ENCODE results near the gene PSPH. TPM values are rescaled to one million over a fixed set of nuclear protein-coding genes. Genes with fewer than 3 reads are reported as not detected.
"Not testable (repeated sequence)": the region's sequence is repeated elsewhere in the genome, so short reads cannot be mapped to it uniquely, and the experiment has no call there.

Gene PSPH
- 10 to 100 TPM; 29.9 to 34.6 TPM for total RNA-seq
- polyA plus RNA-seq (2013, experiment 1 of 2): 40.4 TPM
- polyA plus RNA-seq (2013, experiment 2 of 2): 30.2 TPM
- long read RNA-seq, experiment 1, partial matches to known transcripts: 4 of 10 reads
- long read RNA-seq, experiment 1, other reads (novel, unspliced or antisense): 3 of 10 reads
- long read RNA-seq, experiment 2, transcript PSPH-202 (8 exons, 2,178 nt): major isoform, 7 of 43 reads
- long read RNA-seq, experiment 2, partial matches to known transcripts: 23 of 43 reads
- long read RNA-seq, experiment 2, other reads (novel, unspliced or antisense): 13 of 43 reads
- long read RNA-seq, experiment 3, transcript PSPH-201 (8 exons, 2,131 nt): minor isoform, 6 of 135 reads
- long read RNA-seq, experiment 3, transcript PSPH-202 (8 exons, 2,178 nt): major isoform, 21 of 135 reads
- long read RNA-seq, experiment 3, partial matches to known transcripts: 71 of 135 reads
- long read RNA-seq, experiment 3, other reads (novel, unspliced or antisense): 37 of 135 reads
- long read RNA-seq, experiment 4, transcript PSPH-202 (8 exons, 2,178 nt): major isoform, 10 of 43 reads
- long read RNA-seq, experiment 4, partial matches to known transcripts: 15 of 43 reads
- long read RNA-seq, experiment 4, other reads (novel, unspliced or antisense): 16 of 43 reads

GRCh38 chr7:56051339-56052191, at the start of gene PSPH, which contains the start of gene CCT6A:
Gene PSPH (minus strand): TSS chr7:56051444. CDS start chr7:56021212, 30,232 bp downstream.
Gene CCT6A (plus strand): TSS chr7:56051765. CDS start chr7:56051849, 84 bp downstream.
- peak within 1 kb of the TSS; percentile 98 for H3K27ac Mint-ChIP-seq
- peaks cover 39% of the 10 kb centered on the region for H3K36me3 Mint-ChIP-seq (ENCODE audit: low read depth)

GRCh38 chr7:56099653-56100052, 48.4 kb upstream of the PSPH start:
- no peaks in the 10 kb centered on the region for H3K9me3 ChIP-seq (ENCODE audit: control insufficient read depth, low read length)
- Mint-ChIP-seq H3K27ac (no peak overlapping the region), H3K27me3 (ENCODE audit: insufficient read depth) (no peaks in the 10 kb centered on the region), H3K36me3 (ENCODE audit: low read depth) (no peaks in the 10 kb centered on the region), H3K4me3 (no peak overlapping the region), H3K4me1 (no peaks in the 10 kb centered on the region), H3K9me3 (peaks cover 62% of the 10 kb centered on the region)
- no peak for TF ChIP-seq CTCF (conservative IDR thresholded peaks at IDR 0.05)
- no peak overlapping the region for H3K27ac ChIP-seq (ENCODE audit: low read depth, low read length)
- no peak for DNase-seq
- H3K27me3 ChIP-seq (ENCODE audit: control insufficient read depth, insufficient read depth, low read length, poor library complexity, severe bottlenecking): no peaks in the 10 kb centered on the region
- H3K36me3 ChIP-seq (ENCODE audit: control insufficient read depth, insufficient read depth, low read length): peaks cover 51% of the 10 kb centered on the region
- H3K9ac ChIP-seq (ENCODE audit: extremely low read depth, low read length, poor library complexity, severe bottlenecking): no peak overlapping the region
- no peak overlapping the region for H3K4me3 ChIP-seq (ENCODE audit: low read length)
- 94 to 100% methylated on average over 2 to 3 of the region's 3 CpGs for WGBS, 2 experiments (ENCODE audit: insufficient coverage in 1 of 2, insufficient read length in 1 of 2)
- no peaks in the 10 kb centered on the region for H3K4me1 ChIP-seq (ENCODE audit: control insufficient read depth, insufficient read depth, low read length)

More at GRCh38 chr7:56051339-56052191, at the start of gene PSPH, which contains the start of gene CCT6A:
- no peaks in the 10 kb centered on the region for H3K27me3 Mint-ChIP-seq (ENCODE audit: insufficient read depth)
- no peak for TF ChIP-seq CTCF (conservative IDR thresholded peaks at IDR 0.05)
- H3K36me3 ChIP-seq (ENCODE audit: control insufficient read depth, insufficient read depth, low read length): peaks cover 37% of the 10 kb centered on the region
- H3K4me3 Mint-ChIP-seq: peak within 1 kb of the TSS; percentile 81
- H3K9me3 Mint-ChIP-seq: no peaks in the 10 kb centered on the region
- no peaks in the 10 kb centered on the region for H3K9me3 ChIP-seq (ENCODE audit: control insufficient read depth, low read length)
- H3K4me1 Mint-ChIP-seq: peaks cover 26% of the 10 kb centered on the region
- H3K9ac ChIP-seq (ENCODE audit: extremely low read depth, low read length, poor library complexity, severe bottlenecking): peak within 1 kb of the TSS; percentile 91
- H3K4me3 ChIP-seq (ENCODE audit: low read length): peak within 1 kb of the TSS; percentile 88
- H3K27me3 ChIP-seq (ENCODE audit: control insufficient read depth, insufficient read depth, low read length, poor library complexity, severe bottlenecking): no peaks in the 10 kb centered on the region
- H3K27ac ChIP-seq (ENCODE audit: low read depth, low read length): peak within 1 kb of the TSS; percentile 95
- 0% methylated on average over 18 to 97 of the region's 97 CpGs for WGBS, 2 experiments (ENCODE audit: insufficient coverage in 1 of 2, insufficient read length in 1 of 2)
- peaks cover 9% of the 10 kb centered on the region for H3K4me1 ChIP-seq (ENCODE audit: control insufficient read depth, insufficient read depth, low read length)
- DNase-seq: peak; percentile 99

- H3K27ac ChIP-seq (ENCODE audit: low read depth, low read length); H3K27ac Mint-ChIP-seq; H3K4me3 ChIP-seq (ENCODE audit: low read length); H3K4me3 Mint-ChIP-seq; H3K9ac ChIP-seq (ENCODE audit: extremely low read depth, low read length, poor library complexity, severe bottlenecking); H3K36me3 Mint-ChIP-seq (ENCODE audit: low read depth); H3K4me1 Mint-ChIP-seq; H3K4me1 ChIP-seq (ENCODE audit: control insufficient read depth, insufficient read depth, low read length); H3K27me3 ChIP-seq (ENCODE audit: control insufficient read depth, insufficient read depth, low read length, poor library complexity, severe bottlenecking); H3K9me3 ChIP-seq (ENCODE audit: control insufficient read depth, low read length); H3K27me3 Mint-ChIP-seq (ENCODE audit: insufficient read depth); DNase-seq: not testable (repeated sequence)
- peaks cover 40% of the 10 kb centered on the region for H3K36me3 ChIP-seq (ENCODE audit: control insufficient read depth, insufficient read depth, low read length)
- peaks cover 55% of the 10 kb centered on the region for H3K9me3 Mint-ChIP-seq
- 83 to 95% methylated on average over 1 to 6 of the region's 8 CpGs for WGBS, 2 experiments (ENCODE audit: insufficient coverage in 1 of 2, insufficient read length in 1 of 2)
Observed at GRCh38 chr7:56098187-56099008, 47.2 kb upstream of the PSPH start.
